GM21717 (cell line): Measurements from ENCODE around the gene PPP1R10.
A peak's percentile ranks its signal among the peaks of the same experiment; 100 is the strongest.

Experiments
- ATAC-seq: cut with Tn5 transposase; IDR thresholded peaks from one replicate; pipeline ENCODE4 v1.9.1; 2021; ENCODE audit warnings: mild to moderate bottlenecking, moderate library complexity; ENCODE audit not compliant: unreplicated experiment

Gene PPP1R10

DNA sequence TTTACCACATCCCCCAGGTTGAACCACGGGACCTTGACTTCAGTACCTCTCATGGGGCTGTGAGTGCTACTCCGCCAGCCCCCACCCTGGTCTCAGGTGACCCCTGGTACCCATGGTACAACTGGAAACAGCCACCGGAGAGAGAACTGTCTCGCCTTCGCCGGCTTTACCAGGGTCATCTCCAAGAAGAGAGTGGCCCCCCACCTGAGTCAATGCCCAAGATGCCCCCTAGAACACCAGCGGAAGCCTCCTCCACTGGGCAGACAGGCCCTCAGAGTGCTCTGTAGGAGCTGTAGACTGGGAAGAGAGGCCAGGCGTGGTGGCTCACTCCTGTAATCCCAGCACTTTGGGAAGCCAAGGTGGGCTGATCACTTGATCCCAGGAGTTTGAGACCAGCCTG is 8.5 kb upstream of the PPP1R10 start:
- no peak for ATAC-seq

DNA sequence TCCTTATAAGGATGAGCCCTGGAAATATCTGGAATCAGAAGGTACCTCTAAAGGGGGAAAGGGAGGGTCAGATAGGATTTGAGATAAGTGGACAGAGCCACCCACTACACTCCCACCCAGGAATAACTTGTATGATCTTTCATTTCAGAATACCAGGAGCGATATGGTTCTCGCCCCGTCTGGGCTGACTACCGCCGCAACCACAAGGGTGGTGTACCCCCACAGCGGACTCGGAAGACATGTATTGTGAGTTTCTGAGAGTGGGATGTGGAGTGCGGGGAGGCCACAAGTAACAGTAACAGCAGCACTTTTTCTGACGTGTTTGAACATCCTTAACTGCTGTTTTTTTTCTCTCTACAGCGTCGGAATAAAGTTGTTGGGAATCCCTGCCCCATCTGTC is 2.5 kb upstream of the PPP1R10 start:
- ATAC-seq, result no peak

DNA sequence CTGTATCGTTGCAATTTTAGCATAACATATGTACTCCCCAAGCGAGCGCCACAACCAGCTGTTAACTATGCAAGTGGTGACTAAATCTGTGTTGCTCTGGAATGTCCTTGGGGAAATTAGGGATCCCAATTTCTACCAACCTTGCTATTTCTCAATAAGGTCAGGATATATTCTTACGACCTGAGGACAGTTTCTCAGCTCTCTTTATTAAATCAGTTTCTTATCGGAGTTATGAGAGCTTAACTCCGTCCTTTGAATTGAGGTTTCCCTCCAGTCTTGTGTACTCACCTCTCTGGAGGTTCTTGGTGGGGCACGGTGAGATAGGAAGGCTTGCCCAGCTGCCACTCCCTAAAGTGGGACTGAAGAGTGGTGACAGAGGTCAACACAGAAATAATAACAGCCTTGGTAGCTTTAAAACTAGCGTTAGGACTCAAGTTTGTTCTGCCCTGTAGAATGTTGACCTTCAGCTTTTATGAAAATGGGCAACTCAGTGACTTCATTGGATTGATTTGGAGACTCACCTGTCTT is 1.3 kb upstream of the PPP1R10 start:
- ATAC-seq, result no peak

DNA sequence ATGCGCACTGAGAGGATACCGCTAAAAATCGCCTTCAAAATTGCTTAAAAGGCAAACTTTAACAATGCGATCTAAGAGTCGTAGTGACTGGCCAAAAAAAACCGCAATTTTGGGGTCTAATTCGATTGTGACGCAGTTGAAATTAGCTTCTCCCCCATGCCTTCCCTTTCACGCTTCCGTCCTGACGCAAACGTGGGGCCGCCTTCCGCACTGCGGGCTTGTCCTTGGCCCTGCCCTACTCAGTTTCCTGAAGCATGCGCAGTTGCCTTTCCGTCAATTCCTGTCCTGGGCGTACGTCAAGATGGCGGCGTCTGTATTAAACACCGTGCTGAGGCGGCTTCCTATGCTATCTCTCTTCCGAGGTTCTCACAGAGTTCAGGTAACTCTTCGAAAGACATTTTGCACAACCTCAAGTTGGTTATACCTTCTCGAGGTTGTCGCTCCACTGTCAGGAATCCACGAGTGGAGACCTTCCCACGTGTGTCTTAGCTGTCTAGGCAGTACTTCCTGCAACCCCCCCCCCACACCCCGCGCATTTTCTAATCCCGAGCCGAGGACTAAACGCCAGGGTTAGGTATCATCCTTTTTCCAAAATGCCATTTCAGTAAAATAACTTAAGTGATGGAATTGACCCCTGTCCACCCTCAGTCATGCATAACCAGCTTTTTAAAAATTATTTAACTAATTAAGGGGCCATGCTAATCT is 674 bp upstream of the PPP1R10 start, which contains the start of gene MRPS18B:
Gene MRPS18B, plus strand, starts transcription at position 276 of the 705 bp plus-strand sequence. Its CDS starts 26 bp downstream, at position 302.
- ATAC-seq, result peak; percentile 65

DNA sequence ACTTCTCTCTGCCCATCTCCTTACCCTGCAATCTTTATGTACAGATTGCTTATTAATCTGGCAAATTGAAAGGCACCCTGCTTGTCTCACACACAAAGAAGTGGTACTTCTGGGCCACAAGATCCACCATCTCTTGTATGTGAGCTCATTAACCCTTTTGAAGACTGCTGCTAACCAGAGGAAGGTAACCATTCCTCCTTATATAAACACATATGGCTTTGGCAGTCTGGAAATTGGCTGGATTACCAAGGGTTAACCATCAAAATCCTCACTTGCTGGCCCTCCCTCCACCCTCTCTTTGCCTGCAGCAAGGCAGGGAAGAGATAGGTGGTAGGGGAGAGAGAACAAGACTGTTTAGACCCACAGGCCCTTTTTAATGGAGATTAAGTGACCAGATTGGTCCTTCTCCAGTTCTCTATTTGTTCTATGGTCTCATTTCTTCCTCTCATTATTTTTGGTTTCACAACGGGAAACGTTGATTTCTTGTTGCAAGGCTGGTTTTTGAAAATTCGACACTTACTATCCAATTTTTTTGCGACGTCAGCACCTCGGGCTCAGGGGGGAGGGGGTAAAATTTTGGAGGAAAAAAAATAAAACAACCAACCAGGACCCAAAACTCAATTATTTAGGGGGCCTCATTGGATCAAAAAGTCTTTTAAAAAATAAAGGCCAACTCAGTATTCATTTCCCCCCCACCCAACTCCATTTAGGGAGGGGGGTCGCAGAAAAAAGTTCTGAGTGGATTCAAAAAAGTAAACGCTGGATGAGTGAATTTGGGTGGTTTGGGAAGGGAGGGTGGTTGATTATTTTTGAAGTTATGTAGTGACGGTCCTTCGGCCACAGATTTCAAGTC is 859 bp downstream of the PPP1R10 start:
- no peak for ATAC-seq

DNA sequence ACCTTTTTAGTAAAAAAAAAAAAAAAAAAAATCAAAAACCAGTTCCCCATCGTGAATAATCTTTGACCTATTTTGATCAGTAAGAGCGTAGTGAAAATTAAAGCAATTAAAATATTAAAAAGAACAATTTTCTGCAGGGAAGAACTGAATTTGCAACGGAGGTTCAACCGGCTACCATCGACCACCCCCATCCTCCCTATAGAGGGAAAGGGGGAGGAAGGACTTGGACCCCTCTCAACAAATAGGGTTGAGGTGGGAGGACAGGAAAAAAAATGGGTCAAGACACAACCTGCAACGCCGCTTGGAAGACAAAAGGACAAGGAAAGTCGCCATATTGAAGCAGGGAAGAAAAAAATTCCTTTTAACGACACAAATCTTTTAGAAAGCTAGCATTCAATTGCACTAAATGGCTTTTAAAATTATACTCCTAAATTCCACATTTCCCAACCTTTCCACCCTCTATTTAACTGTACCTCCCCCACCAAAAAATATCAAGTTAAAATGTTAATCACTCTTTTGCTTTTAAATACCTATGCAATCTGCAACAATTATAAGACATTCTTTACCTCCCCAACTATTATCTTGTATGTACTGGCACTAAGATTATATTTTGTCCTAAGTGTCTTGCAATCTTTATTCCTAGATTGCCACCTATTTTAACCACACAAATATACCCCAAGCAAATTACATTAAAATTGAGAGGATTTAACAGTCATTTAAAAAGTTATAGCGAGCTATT is 1.7 kb downstream of the PPP1R10 start:
- ATAC-seq, result no peak

DNA sequence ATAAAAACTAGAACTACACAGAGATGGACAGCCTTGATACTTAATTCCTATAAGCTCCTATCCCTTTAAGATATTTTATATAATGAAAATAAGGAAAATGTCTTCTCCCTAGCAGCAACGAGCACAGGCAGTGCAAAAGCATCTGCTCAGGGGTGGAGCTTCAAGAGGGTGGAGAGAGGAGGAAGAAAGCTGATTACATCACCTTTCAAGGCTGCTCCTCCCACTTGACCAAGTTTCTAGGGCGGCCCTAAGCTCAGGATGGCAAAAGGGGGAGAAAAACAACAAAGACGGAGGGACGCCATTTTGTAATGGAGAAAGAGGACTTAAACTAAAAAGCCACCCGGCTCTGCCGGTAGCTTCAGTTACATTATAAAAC is 2.2 kb downstream of the PPP1R10 start:
- peak; percentile 34 for ATAC-seq

DNA sequence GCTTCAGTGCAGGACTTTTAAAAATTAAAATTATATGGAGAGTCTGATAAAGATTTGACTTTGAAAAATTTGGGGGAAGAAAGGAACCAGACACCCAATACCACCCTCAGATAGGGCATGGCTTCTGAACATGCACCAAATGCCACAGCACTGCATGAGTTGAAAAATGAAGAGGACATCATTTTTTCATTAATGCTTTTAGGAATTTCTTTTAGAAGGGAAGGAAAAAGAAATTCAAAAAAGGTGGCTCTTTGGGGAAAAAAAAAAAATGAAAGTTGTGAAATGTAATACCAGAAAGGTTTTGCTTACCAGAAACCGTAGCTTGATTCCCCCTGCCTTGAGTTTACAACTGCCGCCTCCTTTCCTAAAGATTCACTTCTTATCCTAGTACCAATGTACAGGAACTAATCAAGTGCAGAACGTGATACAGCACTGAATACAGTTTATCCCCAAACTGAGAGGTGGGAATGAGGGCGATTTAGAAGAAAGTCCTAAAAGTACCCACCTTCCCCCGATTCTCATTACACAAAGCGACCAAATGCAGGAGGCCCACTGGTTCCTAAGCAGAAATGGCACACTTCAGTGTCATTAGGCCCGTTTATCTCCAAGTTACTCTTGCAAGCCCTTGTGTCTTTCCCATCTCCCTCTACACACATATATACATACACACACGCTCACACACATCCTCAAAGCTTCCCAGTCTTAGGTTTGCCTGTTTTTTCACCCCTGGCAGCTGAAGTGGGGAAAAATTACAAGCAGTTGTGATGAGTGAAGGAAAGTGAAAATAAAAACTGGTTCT is 2.8 kb downstream of the PPP1R10 start:
- no peak for ATAC-seq

DNA sequence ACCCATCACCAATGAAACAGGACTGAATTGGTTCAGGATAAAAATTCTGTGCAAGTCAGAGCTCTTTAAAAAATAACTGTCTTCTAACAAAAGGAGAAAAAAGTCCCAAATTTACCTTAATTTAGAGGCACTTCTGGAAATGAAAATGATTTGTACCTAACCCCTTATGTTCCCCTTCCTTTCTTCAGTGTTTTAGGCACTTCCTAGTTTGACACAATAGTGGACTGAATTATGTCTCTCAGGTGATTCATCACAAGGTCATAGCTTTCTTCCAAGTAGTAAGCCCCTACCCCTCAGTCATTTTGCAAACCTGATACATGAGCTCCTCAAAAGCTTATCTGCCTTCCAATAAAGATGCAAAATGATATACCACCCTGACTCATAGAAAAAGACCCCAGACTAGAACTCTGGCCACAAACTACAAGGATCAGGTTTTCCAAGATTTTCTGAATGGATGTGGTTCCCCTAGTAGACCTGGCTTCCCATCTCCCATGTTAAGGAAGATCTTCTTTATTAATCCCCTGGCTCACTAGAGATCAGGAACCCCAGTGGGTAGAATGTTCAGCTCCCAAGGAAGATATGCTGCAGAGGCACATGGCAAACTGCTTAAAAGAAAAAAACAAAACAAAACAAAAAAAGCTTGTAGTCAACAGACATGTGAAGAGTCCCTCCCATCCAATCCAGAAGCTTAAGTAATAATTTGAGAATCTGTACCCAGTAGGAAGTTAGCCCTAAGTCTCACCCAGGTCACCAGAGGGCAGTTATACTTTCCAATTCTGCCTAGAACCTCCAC is 3.6 kb downstream of the PPP1R10 start:
- no peak for ATAC-seq

DNA sequence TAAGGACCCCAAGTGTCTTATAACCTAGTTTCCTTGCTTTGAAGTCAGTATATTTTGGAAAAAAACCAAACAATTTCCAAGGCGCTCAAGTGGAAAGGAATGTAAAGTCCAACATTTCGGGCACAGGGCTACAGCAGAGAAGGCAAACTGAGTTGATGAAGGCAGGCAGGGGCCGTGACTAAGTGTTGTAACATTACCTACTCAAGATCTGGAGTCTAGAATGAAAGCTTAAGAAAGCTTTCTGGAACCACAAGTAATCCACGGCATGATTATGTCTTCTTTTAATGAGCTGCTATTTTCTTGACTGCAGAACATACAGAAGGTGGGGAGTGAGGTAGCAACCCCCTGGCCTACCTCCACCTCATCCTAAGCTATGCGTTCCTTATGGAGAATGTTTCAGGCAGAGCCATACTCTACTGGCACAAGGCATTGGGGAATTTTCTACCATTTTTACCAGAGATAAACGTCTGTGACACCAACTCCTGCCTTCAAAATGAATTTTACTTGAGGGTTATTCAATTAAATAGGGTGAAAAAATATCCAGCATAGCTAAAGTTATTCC is 4.3 kb downstream of the PPP1R10 start:
- no peak for ATAC-seq

DNA sequence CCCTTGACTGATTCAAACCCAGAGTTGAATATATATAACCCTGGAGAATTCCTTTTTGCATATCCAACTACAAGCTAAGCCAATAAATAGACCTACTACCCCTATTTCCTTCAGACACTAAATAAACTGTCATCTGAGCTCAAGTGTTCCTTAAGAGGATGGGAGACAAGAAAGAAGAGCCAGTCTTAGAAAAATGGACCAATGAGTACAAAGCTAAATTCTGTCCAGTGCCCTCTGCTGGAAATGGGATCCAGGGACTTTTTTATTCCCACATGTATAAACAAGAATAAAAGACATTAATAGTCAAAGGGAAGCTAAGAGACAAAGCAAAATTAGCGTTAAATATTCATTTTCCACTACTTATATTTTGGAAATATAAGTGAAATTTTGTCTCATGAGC is 4.8 kb downstream of the PPP1R10 start:
- no peak for ATAC-seq

DNA sequence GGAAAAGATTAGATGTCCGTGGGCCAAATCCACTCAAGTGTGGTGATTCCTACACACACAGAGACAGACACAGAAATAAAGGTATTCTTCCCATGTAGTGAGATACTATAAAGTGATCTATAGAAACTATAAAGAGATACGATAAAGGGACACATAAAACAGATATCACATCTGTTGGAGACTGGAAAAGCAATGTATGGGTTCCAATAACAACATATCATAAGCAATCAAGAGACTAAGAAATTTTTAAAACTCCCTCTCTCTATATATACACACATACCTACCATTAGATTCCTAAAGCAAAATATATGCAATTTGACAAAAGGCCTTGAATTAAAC is 5.2 kb downstream of the PPP1R10 start:
- ATAC-seq, result no peak

DNA sequence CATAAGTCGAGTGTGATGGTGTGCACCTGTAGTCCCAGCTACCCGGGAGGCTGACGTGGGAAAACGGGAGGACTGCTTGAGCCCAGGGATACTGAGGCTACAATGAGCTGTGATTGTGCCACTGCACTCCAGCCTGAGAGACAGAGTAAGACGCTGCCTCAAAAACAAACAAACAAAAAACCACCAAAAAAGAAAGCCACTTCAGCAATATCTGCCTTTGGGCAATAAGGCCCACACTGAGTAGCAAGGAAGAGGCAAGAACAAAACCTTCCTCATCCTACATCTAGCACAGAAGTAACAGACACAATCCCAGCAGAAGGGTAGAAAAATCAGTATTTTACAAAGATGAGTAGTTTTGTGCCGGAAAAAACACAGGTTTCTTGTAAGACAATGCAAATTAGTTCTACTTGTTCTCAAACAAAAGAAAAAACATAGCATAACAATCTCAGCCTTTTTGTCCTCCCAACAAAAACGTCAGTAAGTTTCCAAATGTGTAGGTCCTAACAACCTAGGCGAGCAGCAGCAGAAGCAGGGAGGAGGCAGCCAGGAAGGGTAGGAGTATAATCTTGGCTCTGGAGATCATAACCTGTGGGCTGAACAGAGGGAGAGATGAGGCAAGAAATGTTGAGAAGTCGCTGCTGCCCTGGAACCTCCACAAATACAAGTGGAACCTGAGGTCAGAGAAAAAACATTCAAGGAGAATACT is 5.7 kb downstream of the PPP1R10 start:
- no peak for ATAC-seq

DNA sequence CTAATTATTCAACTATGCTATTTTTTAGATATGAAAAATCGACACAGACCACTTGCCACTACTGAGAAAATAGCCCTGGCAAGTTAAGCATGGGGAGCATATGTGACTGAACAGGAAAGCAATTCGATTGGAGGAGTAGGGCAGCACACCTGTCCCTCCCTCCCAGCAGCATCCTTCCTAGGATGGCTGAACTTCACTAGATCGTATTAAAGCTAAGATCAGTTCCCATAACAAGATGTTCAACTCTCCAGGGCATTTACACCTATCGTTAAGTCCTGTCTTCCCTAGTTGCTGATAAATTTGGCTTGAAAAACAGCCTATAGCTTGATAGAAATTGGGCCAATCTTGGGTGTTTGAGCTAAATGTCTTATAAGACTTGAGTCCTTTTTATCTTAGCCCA is 7.0 kb downstream of the PPP1R10 start:
- ATAC-seq, result no peak

DNA sequence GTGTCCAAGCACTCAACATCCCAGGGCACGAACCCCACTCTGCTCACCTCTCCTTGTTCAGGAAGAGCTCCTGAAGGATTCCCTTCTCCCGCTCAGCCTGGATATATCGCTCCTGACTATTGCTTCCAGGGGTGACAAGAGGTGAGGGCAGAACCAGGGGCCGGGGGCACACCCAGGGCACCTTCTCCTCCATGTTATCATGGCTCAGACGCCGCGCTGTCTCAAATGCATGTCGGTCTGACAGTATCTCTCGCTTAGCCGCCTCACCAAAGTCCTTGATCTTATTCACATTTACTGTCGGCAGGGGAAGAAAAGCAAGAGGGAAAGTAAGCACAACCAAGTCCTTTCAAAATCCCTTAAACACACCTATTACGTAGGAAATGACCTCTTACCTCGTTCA is 13.1 kb downstream of the PPP1R10 start:
- ATAC-seq, result no peak

DNA sequence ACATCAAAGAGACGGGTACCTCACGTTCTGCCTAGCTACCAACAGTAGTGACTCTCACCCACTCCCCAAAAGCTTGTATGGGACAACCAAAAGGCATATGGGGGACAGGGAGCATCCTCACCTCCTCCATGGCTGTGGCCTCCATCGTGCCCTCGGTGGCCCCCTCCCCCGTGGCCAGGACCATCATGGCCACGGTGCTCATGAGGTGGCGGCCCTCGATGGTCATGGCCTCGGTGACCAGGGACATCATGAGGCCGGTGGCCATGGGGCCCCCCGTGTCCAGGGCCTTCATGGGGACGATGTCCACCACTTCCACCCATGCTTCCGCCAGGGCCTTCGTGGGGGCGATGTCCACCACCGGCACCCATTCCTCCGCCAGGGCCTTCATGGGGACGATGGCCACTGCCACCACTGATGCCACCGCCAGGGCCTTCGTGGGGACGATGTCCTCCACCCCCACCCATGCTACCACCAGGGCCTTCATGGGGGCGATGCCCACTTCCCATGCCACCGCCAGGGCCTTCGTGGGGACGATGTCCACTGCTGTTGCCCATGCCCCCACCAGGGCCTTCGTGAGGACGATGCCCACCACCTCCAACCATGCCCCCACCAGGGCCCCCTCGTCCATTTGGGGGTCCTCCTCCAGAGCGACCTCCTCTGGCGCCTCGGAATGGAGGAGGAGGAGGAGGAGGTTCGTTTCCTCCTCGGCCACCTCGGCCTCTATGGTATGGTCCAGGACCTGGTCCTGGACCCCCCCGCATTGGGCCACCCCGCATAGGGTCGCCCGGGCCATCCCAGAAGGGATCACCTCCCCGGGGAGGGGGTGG is 15.0 kb downstream of the PPP1R10 start:
- ATAC-seq, result no peak

DNA sequence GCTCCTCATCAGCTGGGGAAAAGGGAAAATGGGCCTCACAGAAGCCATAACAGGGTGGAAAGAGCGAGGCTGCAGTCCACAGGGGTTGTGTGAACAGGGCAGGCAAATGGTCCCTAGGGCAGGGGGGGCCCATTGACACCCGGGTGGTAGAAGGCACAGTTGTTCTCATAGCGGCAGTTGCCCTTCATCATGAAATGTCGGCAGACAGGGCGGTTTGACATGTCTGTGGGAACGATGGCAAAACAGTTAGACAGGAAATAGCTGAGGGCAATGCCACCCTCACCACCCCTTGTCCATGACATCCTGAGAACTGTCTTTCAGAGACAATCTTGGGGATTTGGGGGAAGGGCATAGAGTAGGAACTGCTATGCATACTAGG is 15.6 kb downstream of the PPP1R10 start:
- ATAC-seq, result no peak

DNA sequence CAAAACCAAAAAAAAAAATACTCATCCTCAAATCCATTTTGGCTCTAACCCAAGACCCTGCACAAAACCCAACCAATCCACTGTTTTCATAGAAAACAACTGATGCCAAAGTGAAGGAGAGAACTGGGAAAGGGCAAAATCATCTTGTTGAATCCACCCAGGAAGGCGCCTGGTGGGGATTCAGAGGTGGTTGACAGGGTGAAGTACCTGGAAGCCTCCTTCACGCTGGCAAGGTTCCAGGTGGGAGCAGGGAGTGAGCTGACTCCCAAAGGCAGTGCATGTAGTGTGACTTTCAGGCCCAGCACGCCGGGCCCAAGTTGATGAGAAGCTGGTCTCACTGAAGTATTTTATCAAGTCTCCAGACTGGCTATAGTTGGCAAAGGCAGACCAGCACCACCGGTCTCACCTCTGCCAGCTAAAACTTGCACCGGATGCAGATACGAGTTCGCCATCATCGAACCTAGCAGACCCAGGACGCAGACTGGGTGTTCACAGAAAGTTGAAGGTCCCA is 16.5 kb downstream of the PPP1R10 start:
- no peak for ATAC-seq
